ENCODE results near the gene ZFR2.
A peak's percentile ranks its signal among the peaks of the same experiment; 100 is the strongest.
"Not testable (repeated sequence)": the region's sequence is repeated elsewhere in the genome, so short reads cannot be mapped to it uniquely, and the experiment has no call there.

Gene ZFR2

DNA sequence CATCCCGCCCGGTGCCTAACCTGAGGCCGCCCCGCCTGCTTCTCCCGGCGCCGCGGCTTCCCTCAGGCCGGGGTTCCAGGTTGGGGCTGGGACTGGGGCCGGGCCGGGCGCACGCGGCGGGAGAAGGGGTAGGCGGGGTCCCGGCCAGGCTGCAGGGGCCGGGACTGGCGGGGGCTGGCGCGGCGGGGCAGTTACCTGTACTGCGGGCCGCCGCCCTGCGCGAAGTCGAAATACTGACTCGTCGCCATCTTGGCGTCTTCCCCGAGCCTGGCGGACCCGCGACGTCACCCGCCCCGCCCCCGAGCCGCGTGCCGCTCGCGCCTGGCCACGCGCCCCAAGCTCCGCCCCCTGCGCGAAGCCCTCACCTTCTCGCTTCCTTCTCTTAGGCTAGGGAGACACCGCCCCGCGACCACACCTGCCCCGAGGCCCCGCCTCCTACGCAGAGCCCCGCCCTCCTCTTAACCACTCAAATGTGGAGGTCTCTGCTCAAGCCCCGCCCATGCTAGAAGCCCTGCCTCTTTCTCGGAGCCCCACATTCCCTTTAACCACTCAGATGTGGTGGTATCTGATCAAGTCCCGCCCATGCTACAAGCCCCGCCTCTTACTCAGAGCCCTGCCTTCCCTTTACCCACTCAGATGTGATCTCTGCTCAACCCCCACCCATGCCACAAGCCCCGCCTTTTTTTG is at the start of gene ZFR2:
ZFR2 (minus strand) TSS at position 269 of the 687 bp plus-strand sequence; CDS start at position 248, 21 bp downstream.
- DNase-seq (ENCODE audit: low read depth) = peak; percentile 14

DNA sequence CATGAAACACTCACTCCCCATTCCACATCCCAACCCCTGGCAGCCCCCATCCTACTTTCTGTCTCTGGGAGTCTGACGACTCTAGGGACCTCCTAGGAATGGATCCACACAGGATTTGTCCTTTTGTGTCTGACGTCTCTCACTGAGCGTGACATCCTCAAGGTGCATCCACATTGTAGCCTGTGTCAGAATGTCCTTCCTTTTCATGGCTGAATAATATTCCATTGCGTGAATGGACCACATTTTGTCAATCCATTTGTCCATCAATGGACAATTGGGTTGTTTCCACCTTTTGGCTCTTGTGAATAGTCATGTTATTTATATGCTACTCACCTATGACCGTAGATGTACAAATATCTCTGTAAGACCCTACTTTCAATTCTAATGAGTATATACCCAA is 47.2 kb upstream of the ZFR2 start:
- DNase-seq (ENCODE audit: low read depth) = no peak

DNA sequence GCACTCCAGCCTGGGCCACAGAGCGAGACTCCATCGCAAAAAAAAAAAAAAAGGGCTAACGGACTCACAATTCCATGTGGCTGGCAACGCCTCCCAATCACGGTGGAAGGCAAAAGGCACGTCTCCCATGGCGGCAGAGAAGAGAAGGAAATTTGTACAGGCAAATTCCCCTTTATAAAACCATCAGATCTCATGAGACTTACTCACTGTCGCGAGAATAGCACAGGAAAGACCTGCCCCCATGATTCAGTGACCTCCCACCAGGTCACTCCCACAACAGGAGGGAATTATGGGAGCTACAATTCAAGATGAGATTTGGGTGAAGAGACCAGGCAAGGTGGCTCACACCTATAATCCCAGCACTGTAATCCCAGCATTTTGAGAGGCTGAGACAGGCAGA is 45.4 kb upstream of the ZFR2 start:
- no peak for DNase-seq (ENCODE audit: low read depth)

DNA sequence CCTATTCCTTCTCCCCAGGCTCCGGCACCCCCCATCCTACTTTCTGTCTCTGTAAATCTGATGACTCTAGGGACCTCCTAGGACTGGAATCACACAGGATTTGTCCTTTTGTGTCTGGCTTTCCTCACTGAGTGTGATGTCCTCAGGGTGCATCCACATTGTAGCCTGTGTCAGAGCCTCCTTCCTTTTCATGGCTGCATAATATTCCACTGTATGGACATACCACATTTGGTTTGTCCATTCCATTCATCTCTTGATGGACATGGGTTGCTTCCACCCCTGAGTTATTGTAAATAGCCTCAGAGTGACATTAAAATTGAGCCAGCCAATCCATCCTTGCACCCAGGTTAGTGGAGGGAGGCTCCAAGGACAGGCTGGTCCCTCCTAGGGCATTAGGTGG is 41.3 kb upstream of the ZFR2 start:
- DNase-seq (ENCODE audit: low read depth) = no peak

DNA sequence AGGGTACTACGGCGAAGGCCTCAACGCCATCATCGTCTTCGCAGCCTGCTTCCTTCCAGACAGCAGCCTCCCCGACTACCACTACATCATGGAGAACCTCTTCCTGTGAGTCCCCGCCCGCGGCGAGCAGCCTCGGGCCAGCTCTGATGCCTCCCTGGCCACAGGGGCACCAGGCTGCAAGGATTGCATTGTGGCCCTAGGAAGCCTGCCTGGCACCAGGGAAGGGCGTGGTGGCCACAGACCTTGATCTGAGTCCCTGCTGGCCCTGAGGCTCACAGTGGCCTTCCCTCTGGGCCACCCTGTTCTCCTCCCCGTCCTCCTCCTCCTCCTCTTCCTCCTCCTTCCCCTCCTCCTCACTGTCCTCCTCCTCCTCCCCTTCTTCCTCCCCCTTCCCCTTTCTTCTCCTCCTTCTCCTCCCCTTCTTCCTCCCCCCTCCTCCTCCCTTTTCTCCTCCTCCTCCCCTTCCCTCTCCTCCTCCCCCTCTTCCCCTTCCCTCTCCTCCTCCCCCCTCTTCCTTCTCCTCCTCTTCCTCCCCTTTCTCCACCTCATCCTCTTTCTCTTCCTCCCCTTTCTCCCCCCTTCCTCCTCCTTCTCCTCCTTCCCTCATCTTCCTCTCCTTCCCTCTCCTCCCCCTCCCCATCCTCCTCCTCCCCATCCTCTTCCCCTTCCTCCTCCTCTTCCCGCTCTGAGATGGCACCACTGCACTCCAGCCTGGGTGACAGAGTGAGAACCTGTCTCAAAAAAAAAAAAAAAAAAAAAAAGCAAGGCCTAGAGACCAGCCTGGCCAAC is 39.6 kb upstream of the ZFR2 start:
- no peak for DNase-seq (ENCODE audit: low read depth)

DNA sequence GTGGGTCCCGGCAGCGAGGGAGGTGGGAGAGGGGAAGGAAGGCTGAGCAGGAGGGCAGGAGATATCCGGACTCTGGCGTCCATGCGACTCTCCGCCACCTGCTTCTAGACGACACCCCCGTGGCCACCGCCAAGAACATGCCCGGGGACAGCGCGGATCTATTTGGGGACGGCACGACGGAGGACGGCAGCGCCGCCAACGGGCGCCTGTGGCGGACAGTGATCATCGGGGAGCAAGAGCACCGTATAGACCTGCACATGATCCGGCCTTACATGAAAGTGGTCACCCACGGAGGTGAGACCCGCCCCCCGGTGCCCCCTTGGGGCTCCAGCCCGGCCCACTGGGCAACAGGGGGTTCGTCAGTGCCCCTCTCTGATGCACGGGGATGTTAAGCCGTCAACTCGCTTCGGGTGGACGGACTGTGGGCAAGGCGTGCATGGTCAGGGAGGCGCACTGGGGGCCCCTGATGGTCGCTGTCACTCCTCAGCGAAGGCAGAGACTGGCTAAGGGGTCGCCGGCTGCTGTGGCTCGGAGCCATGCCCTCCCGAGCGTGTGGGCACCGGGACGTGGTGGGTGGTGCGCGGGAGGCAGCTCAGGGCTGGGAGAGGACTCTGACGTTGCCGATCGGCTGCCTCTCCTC is 38.9 kb upstream of the ZFR2 start:
- no peak for DNase-seq (ENCODE audit: low read depth)

DNA sequence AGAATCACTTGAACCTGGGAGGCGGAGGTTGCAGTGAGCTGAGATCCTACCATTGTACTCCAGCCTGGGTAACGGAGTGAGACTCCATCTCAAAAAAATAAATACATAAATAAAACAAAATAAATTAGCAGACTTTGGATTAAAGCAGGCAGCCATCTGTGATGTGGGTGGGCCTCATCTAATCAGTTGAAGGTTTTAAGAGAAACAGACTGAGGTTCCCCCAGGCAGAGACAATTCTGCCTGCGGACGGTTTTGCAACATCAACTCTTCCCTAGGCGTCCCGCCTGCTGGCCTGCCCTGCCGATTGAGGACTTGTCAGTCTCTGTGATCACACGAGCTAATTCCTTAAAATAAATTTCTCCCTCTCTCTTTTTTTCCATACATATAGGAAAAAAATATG is 35.4 kb upstream of the ZFR2 start:
- DNase-seq (ENCODE audit: low read depth) = no peak

DNA sequence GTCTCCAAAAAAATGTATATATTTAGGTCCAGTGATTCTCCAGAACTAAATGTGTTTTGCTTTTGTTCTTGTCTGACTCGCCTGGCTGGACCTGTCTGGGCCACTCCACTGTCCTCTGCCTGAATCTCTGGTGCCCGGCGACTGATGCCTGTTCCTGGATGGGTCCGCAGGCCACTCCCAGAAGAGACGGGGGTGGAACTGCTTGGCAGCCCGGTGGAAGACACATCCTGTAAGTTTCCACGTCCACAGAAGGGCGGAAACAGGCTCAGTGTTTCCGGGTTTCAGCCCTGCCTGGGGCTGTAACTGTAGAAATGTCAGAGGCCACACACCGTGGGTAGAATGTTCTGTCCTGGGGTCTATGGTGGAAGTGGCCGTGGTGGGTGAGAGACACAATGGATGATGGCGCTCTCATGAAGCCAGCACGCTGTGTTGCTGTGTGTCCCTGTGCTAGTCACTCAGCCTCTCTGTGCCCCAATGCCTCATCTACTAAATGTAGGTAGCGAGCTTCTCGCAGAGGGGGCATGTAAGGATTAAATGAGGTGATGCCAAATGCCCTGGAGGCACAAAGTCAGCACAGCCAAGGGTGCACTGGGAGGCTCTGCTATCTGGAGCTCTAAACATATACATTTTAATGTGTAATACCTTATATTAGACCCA is 33.6 kb upstream of the ZFR2 start:
- no peak for DNase-seq (ENCODE audit: low read depth)

DNA sequence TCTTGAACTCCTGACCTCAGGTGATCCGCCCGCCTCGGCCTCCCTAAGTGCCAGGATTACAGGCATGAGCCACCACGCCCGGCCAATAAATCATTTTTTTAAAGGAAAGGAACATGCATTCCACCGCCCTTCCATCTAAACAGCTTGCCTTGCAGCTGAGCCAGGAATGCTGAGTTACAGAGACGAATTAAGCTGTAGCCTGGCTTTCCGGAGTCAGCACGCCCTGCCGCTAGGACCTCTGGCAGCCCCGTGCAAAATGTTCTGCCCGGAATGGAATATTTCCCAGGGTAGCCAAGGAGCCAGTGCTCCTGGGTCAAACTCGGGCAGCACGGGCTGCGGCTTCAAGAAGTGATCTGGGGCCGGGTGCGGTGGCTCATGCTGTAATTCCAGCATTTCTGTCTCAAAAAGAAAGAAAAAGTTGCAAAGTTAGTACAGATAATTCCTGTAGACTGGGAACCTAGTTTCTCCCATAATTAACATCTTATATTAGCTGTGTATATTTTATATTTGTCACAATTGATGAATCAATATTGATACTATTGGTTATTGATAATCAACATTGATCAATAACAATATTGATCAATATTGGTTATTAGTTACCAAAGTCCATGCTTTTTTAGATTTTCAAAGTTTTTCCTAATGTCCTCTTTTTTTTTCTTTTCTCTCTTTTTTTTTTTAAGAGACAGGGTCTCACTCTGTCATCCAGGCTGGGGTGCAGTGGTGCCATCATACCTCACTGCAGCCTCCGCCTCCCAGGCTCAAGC is 30.9 kb upstream of the ZFR2 start:
- no peak for DNase-seq (ENCODE audit: low read depth)

DNA sequence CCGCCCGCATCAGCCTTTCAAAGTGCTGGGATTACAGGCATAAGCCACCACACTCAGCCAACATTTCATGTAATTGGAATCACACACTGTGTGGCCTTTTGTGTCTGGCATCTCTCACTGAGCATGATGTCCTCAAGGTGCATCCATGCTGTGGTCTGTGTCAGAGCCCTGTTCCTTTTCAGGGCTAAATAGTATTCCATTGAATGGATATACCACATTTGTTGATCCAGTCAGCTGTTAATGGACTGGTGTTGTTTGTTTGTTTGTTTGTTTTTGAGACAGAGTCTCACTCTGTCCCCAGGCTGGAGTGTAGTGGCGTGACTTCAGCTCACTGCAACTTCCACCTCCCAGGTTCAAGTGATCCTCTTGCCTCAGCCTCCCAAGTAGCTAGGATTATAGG is 29.6 kb upstream of the ZFR2 start:
- no peak for DNase-seq (ENCODE audit: low read depth)

DNA sequence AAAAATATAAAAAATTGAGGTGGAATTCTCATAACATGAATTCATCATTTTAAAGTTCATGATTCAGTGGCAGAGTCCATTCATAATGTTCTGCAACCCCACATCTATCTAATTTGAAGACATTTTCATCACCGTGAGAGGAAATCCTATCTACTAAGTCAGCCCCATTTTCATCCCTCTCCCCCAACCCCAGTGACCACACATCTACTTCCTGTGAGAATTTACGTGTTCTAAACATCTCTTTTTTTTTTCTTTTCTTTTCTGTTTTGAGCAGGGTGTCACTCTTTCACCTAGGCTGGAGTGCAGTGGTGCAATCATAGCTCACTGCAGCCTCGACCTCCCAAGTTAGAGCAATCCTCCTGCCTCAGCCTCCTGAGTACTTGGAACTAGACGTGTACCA is 29.1 kb upstream of the ZFR2 start:
- no peak for DNase-seq (ENCODE audit: low read depth)

DNA sequence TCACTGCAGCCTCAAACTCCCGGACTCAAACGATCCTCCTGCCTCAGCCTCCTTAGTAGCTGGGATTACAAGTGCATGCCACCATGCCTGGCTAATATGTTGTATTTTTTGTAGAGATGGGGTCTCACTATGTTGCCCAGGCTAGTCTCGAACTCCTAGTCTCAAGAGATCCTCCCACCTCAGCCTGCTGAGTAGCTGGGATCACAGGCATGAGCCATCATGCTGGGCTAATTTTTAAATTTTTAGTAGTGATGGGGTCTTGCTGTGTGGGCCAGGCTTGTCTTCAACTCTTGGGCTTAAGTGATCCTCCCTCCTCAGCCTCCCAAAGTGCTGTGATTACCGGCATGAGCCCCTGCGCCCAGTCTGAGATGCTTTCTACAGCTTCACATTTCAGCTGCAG is 26.9 kb upstream of the ZFR2 start:
- no peak for DNase-seq (ENCODE audit: low read depth)

DNA sequence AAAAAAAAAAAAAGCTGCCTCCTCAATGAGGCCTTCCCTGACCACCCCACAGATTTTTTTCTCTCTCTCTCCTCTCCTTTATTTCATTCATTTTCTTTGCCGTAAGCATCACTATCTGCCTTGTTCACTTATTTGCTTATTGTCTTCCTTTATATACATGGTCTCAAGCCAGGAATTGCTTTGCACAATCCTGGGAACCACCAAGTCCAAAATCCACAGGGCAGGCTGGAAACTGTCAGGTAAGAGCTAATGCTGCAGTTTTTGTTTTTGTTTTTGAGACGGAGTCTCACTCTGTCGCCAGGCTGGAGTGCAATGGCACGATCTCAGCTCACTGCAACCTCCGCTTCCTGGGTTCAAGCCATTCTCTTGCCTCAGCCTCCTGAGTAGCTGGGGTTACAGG is 26.1 kb upstream of the ZFR2 start:
- DNase-seq (ENCODE audit: low read depth) = not testable (repeated sequence)

DNA sequence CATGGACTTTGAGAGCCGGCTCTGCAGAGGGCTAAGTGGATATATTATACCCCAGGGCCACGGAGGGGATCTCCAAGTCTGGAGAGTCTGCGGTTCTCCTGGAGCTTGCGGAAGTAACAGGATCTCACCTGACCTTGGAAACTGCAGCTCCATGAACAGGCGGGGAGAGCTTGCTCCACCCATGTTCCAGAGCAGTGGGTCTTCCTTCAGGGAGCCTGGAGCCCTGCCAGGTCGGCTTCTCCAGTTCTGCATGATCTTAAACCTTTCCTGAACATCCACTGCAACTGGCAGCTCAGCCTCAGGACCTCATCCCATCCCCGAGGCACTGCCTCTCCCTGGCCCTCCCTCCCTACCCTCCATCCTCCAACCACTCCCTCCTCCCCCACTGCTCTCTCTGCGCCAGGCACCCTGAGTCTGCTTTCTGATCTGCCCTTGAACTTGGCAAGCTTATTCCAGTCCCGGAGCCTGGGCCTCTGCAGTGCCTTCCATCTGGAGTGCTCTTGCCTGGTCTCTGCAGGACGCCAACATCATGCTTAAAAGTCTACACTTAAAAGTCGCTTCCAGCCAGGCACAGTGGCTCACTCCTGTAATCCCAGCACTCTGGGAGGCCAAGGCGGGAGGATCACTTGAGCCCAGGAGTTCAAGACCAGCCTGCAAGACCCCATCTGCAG is 24.8 kb upstream of the ZFR2 start:
- no peak for DNase-seq (ENCODE audit: low read depth)

DNA sequence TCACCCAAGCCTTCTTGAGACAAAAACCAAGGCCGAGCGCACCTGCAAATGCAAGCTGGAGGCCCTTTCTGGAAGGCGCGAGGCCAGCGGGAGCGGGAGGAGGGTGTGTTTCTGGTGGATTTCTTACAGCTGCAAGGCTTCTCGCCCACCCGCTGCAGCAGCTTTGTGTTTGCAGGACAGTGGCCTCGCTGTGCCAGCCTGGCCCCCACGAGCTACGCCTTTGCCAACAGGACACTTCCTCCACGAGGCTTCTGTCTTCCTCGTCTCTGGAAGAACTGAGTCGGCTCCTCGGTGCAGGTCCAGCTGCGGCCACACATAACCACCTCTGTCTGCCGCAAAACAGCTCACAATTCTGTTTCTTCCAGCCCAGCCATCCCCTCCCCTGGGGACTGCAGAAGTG is 21.8 kb upstream of the ZFR2 start:
- DNase-seq (ENCODE audit: low read depth) = no peak

DNA sequence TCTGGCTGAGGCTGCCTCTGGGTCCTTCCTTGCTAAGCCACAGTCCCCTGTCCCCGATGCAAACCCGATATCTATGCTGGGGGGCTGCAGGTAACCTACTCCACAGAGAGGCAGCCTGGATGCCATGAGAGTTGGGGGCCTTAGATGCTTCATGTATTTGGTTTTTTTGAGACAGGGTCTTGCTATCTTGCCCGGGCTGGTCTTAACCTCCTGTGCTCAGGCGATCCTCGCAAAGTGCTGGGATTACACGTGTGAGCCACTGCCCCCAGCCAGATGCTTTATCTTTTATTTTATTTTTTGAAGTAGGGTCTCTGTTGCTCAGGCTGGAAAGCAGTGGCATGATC is 13.2 kb upstream of the ZFR2 start:
- DNase-seq (ENCODE audit: low read depth) = no peak

DNA sequence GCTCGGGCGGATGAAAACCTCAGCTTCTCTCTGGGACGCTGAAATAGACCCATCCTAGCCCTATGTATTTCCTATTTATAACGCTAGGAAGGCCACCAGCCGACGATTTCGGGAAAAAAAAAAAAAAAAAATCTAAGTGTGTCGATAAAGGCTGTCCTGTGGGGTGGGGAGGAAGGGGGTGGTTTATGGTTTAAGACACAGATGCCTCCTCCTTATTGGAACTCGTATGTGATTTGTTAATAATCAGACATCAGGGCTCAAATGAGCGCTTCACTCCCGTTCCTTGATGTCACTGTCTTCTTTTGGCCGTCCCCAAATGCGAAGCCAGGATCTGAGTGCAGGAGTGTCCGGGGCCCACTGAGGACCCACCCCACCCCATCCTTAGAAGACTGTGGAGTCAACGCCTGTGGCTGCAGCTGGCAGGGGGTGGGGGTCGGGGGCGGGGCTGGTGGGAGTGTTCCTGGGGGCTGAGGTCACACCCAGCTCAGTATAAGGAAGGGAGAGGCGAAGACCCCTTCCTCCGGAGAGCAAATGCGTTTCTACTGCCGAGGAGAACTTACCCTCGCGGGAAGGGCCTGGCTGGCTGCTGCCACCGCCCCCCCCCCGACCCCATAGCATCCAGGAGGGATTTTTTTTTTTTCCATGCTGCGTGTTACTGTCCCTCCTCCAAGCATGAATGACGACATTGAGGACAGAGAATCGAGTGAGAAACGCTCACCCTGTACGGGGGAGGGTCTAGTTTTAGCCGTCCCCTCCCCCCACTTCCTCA is 12.6 kb upstream of the ZFR2 start:
- DNase-seq (ENCODE audit: low read depth) = no peak

DNA sequence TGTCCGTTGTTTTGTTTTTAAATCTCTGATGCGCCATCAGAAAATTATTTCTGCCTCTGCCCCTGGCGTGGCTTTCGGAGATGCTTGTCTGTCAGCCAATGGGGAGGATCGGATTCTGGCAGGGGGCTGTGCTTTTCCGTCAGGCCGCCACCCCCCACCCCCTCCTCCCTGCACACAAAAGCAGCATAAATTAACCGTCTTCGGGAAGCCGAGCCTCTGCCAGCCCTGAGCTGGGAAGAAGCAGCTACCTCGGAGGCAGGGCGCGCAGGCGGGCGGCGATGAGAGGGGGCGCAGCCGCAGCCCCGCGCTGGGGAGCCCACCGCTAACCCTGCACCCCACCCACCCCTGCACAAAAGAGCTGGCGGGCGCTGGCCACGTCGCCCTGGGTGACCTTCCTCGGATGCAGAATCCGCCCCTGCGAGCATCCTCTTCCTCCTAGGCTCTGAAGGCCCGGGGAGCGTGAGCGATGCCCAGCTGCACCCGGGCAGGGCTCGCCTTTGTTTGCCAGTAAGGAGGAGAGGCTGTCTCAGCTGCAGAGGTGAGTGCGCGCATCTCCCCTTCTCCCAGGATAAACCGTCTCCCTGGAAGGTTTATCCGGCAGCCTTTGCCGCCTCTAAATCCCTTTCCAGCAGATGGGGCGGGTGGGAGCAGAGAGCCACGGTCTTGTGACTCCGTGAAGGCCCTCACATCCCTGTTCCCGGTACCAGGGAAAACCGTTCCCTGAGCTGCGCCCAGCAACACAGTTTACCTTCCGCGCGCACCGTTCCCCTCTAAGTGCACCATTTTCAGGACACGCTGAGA is 11.8 kb upstream of the ZFR2 start, which contains the start of gene ATCAY:
ATCAY (plus strand) TSS at position 215 of the 801 bp plus-strand sequence. CDS start 5,083 bp downstream, outside the sequence.
- no peak for DNase-seq (ENCODE audit: low read depth)

DNA sequence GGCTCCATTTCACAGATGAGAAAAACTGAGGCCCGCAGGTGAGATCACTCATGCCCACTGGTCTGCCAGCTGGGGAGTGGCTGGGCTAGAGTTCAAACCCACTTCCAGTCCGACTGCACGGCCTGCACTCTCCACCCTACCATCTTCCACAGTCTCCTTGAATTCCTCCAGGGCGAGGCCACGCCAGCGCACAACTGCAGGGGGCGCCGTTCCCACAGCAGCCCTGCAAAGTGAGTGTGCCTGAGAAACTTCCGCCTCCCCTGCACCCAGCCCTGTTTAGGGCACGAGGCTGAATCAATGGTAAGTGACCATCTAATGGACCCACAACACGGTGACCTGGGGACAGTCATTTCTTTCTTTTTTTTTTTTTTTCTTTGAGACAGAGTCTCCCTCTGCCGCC is 10.8 kb upstream of the ZFR2 start:
- DNase-seq (ENCODE audit: low read depth) = no peak

DNA sequence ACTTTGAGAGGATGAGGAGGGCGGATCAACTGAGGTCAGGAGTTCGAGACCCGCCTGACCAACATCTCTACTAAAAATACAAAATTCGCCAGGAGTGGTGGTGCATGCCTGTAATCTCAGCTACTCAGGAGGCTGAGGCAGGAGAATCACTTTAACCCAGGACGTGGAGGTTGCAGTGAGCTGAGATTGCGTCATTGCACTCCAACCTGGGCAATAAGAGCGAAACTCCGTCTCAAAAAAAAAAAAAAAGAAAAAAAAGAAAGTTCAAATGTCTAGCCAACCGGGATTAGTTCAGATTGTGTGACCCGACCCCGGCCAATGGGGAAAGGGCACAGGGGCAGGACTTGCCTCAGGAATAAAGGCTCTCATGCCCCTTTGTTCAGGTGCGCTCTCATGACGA is 5.9 kb upstream of the ZFR2 start:
- DNase-seq (ENCODE audit: low read depth) = not testable (repeated sequence)

Measured in stimulated activated CD8-positive, alpha-beta memory T cell treated with anti-CD3 and anti-CD28 coated beads, Interleukin-4, amount 100 ng/mL, for 24 hours (primary cell).